Thyroid gland (tissue), 4 donors: ENCODE results near the gene NCKAP5. TPM values are rescaled to one million over a fixed set of nuclear protein-coding genes. Genes with fewer than 3 reads are reported as not detected.

Experiments
- DNase-seq, 2 donors: peaks; one replicate each; pipeline ENCODE4 v3.0.0-alpha.2; 2019
- H3K27ac ChIP-seq, 3 donors: fragments of 200-600 bp; sonication (generic); 1 replicate in 2 of 3; 2 replicates in 1 of 3; pipeline ENCODE4 v1.5.1; 2016 to 2019; ENCODE audit warnings: mild to moderate bottlenecking in 1 of 3, moderate library complexity in 1 of 3
- H3K27me3 ChIP-seq: fragments of 200-600 bp; sonication (generic); one replicate; pipeline ENCODE4 v1.5.1; 2019
- H3K36me3 ChIP-seq, 2 donors: fragments of 200-600 bp; sonication (generic); one replicate each; pipeline ENCODE4 v1.5.1; 2016 to 2019
- H3K4me1 ChIP-seq, 2 donors: fragments of 200-600 bp; sonication (generic); one replicate each; pipeline ENCODE4 v1.5.1; 2017 to 2019
- H3K4me3 ChIP-seq, 3 donors: fragments of 200-600 bp; sonication (generic); replicated peaks in 1 of 3; 1 replicate in 2 of 3; 2 replicates in 1 of 3; pipeline ENCODE4 v1.5.1; 2016; ENCODE audit warnings: mild to moderate bottlenecking in 1 of 3
- H3K9me3 ChIP-seq: fragments of 200-600 bp; sonication (generic); one replicate; pipeline ENCODE4 v1.5.1; 2017
- CTCF ChIP-seq, 6 experiments: fragments of 200-600 bp in 3 of 6; fragments of 450-650 bp in 3 of 6; sonication (generic) in 3 of 6; IDR thresholded peaks; one replicate each; pipeline ENCODE4 v1.5.1; 2016 to 2019; ENCODE audit warnings: antibody characterized with exemption in 6 of 6, mild to moderate bottlenecking in 2 of 6, inconsistent platforms in 1 of 6, moderate library complexity in 1 of 6
- POLR2A ChIP-seq, 2 donors: fragments of 450-650 bp; IDR thresholded peaks; one replicate each; pipeline ENCODE4 v1.6.1; 2017; ENCODE audit warnings: antibody characterized with exemption in 2 of 2, mild to moderate bottlenecking in 2 of 2, moderate library complexity in 1 of 2
- WGBS, 2 donors: methylation state at CpG; one replicate each; pipeline ENCODE4 v1.1.5; 2017; 5-methylcytosine and 5-hydroxymethylcytosine counted together
- intact Hi-C: fragments of 100-400 bp; cut with DNase I; formaldehyde crosslinking; loops from one replicate; pipeline ENCODE4 v1.15.1; 2023
- total RNA-seq, 4 donors: library from RNA; depleted of rRNA; stranded (reverse); fragments of >200 nt; gene quantifications; one replicate each; pipeline ENCODE4 v1.2.3, GENCODE V29; 2016

NCKAP5 gene
- total RNA-seq, 4 donors from 2014 or later = 0.45 to 1.2 (median 0.76) TPM

DNA sequence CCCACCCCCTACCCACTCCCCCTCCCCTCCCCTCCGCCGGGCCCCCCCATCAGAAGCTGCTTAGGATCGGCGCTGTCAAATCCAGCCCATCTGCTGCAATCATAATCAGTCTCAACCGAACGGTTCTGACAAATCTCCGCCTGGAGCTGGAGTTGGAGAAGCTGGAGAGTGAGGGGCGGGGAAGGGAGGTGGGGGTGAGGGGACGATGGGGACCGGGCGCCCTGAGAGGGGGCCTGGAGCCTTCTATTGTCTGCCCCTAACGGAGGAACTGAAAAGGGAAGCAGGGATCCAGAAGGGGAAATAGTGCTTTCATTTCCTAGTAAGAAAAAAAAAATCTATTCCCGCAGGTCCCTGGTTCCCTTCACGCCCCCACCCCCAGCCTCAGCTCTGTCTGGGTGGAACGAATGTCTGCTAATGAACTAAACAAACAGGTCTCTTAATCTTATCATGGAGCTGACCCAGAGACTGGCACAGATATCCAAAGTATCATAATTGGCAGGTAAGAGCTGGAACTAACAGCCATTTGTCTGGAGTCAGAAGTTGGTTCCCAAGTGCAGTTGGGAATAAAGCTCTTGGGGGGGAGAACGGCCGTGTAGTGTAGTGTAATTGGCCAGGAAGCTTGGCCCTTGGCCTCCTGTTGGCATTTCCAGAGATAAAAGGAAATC, 301.2 kb downstream of the NCKAP5 start:
- no peaks in the 10 kb centered on the region for H3K36me3 ChIP-seq
- no peak for DNase-seq
- H3K27ac ChIP-seq = no peak overlapping the region
- H3K9me3 ChIP-seq = no peaks in the 10 kb centered on the region
- no peaks in the 10 kb centered on the region for H3K27me3 ChIP-seq
- H3K4me1 ChIP-seq = peaks cover 0 to 16% of the 10 kb centered on the region in 2 donors
- no peak for TF ChIP-seq POLR2A (IDR thresholded peaks at IDR 0.05)
- no peak for TF ChIP-seq CTCF (IDR thresholded peaks at IDR 0.05)
- H3K4me3 ChIP-seq = peak overlapping the region in 1 of 3 donors; percentile 20
- WGBS, 2 donors = 2 to 3% methylated on average over 13 to 17 of the region's 17 CpGs
- intact Hi-C loops = no loop called here

- H3K9me3 ChIP-seq = no peaks in the 10 kb centered on the region
- no peaks in the 10 kb centered on the region for H3K36me3 ChIP-seq
- WGBS, 2 donors = 2 to 5% methylated on average over 29 to 45 of the region's 68 CpGs
- H3K27ac ChIP-seq = peak overlapping the region in 1 of 3 donors; percentile 17
- H3K4me1 ChIP-seq = peaks cover 0 to 16% of the 10 kb centered on the region in 2 donors
- TF ChIP-seq POLR2A (IDR thresholded peaks at IDR 0.05) (no peak), CTCF (IDR thresholded peaks at IDR 0.05) (no peak)
- no peaks in the 10 kb centered on the region for H3K27me3 ChIP-seq
- peak overlapping the region in 1 of 3 donors; percentile 20 for H3K4me3 ChIP-seq
- DNase-seq = no peak
- intact Hi-C loops = no loop called here
These were observed 302.0 kb downstream of the NCKAP5 start for GRCh38 chr2:133266041-133266925.

DNA sequence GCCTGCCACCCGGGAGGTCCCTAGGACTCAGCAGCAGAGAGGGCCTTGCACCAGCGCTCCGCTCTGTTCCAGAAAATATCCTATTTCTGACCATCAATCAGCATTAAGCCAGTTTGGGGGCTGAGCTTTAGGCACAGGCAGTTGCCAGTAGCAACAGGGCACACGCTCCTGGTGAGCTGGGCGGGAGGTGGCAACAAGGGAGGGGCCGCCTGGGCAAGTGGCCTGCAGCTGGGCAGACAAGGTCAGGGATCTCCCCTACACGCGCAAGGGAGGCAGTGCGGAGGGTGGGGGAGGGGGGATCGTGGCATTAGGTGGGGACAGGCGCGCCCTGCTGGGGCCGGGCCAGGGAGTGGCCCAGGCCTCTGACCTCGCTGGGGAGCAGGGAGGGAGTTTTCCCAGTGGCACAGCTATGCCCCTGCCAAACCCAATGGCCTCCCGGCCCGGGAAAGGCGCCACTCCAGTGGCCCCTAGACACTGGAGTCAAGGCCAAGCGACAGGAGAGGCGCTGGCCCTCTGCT, 302.8 kb downstream of the NCKAP5 start:
- Histone ChIP-seq H3K27me3 (no peaks in the 10 kb centered on the region), H3K36me3 (no peaks in the 10 kb centered on the region), H3K27ac (no peak overlapping the region), H3K9me3 (no peaks in the 10 kb centered on the region), H3K4me1 (peaks cover 0 to 16% of the 10 kb centered on the region in 2 donors), H3K4me3 (peak overlapping the region in 1 of 3 donors; percentile 20)
- intact Hi-C loops = no loop called here
- TF ChIP-seq CTCF (IDR thresholded peaks at IDR 0.05) (no peak), POLR2A (IDR thresholded peaks at IDR 0.05) (no peak)
- 12 to 19% methylated on average over 13 to 15 of the region's 19 CpGs for WGBS, 2 donors
- DNase-seq = no peak

DNA sequence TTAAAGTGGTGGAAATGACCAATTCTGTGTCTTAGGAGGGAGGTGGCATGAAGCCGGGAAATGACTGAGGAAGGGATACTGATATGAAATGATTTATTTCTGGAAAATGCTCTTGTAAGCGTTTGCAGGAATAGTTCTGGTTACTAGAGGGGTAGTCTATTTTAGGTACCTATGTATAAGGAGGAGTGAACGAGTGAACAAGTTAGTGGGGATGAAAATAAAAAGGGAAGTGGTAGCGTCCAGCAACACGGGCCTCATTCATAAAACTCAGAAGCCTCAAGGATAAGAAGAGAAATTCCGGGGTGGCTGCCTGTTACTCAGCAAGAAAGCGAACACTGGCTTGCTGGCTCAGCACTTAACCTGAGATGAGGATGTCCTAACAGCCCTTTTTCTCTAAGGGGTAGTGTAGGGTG, 303.3 kb downstream of the NCKAP5 start:
- Histone ChIP-seq H3K27ac (no peak overlapping the region), H3K4me3 (no peak overlapping the region), H3K36me3 (no peaks in the 10 kb centered on the region), H3K4me1 (peaks cover 0 to 16% of the 10 kb centered on the region in 2 donors), H3K9me3 (no peaks in the 10 kb centered on the region), H3K27me3 (no peaks in the 10 kb centered on the region)
- intact Hi-C loops = no loop called here
- TF ChIP-seq CTCF (IDR thresholded peaks at IDR 0.05) (no peak), POLR2A (IDR thresholded peaks at IDR 0.05) (no peak)
- DNase-seq = no peak
- WGBS, 2 donors = 67 to 72% methylated on average over 7 of the region's 7 CpGs
